Measurements from ENCODE around the gene CAPN15.

The CAPN15 gene

GRCh38 chr16:578870-579405 lies 51.4 kb downstream of the CAPN15 start:
- TF ChIP-seq CTCF (conservative IDR thresholded peaks at IDR 0.05; ENCODE audit: low read length) = peak; percentile 78
- H3K4me3 ChIP-seq (ENCODE audit: low read length) = peak overlapping the region; percentile 38; the same call in 1 of the 2 replicates
- DNase-seq (ENCODE audit: low read depth) = peak; percentile 76

DNA sequence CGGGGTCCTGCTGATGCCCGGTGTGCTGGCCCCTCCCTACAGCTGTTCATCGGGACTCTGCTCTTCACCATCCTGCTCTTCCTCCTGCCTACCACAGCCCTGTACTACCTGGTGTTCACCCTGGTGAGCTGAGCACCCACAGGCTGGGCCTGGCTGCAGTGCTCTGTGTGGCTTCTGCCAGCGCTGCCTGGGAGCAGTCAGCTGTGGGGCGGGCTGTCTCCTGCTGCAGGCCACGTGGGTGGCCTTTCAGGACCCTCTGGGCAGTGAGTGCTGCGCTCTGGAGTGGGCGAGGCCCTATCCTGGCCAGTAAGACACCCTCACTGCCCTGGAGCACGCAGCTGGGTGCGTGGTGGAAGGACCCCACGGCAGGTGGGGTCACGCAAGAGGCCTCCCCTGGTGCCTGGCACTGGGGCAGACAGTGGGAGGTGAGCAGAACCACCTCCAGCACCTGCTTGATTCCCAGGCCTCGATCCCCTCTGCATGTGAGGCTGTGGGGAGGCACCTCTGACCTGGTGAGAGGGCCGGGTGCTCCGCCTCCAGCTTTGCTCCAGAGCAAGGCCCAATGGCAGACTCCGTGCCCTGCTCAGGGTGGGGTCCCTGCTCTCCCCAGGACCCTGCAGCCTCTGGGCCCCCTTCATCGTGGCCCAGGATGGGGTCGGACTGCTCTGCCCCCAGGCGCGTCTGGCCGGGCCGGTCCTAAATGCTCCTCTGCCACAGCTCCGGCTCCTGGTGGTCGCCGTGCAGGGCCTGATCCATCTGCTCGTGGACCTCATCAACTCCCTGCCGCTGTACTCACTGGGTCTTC lies 52.8 kb downstream of the CAPN15 start:
- no peak for DNase-seq (ENCODE audit: low read depth)
- H3K4me3 ChIP-seq (ENCODE audit: low read length) = no peak overlapping the region
- no peak for TF ChIP-seq CTCF (conservative IDR thresholded peaks at IDR 0.05; ENCODE audit: low read length)

- H3K4me3 ChIP-seq (ENCODE audit: low read length) = no peak overlapping the region
- DNase-seq (ENCODE audit: low read depth) = no peak
- no peak for TF ChIP-seq CTCF (conservative IDR thresholded peaks at IDR 0.05; ENCODE audit: low read length)
Observed at GRCh38 chr16:580946-581498, 53.5 kb downstream of the CAPN15 start.

- H3K4me3 ChIP-seq (ENCODE audit: low read length) = no peak overlapping the region
- no peak for TF ChIP-seq CTCF (conservative IDR thresholded peaks at IDR 0.05; ENCODE audit: low read length)
- no peak for DNase-seq (ENCODE audit: low read depth)
Observed at GRCh38 chr16:582218-582613, 54.7 kb downstream of the CAPN15 start.

- TF ChIP-seq CTCF (conservative IDR thresholded peaks at IDR 0.05; ENCODE audit: low read length) = no peak
- no peak for DNase-seq (ENCODE audit: low read depth)
- no peak overlapping the region for H3K4me3 ChIP-seq (ENCODE audit: low read length)
Observed at GRCh38 chr16:582614-583331, 55.3 kb downstream of the CAPN15 start.

GRCh38 chr16:583470-583814 lies 55.9 kb downstream of the CAPN15 start:
- no peak for TF ChIP-seq CTCF (conservative IDR thresholded peaks at IDR 0.05; ENCODE audit: low read length)
- H3K4me3 ChIP-seq (ENCODE audit: low read length) = no peak overlapping the region
- DNase-seq (ENCODE audit: low read depth) = no peak
